Stimulated activated CD8-positive, alpha-beta memory T cell treated with anti-CD3 and anti-CD28 coated beads, Interleukin-4, amount 100 ng/mL, for 4 hours (primary cell): ENCODE results near the gene ERBB3.
"Not testable (repeated sequence)": the region's sequence is repeated elsewhere in the genome, so short reads cannot be mapped to it uniquely, and the experiment has no call there.

Source experiments
- DNase-seq, 2 donors: peaks; one replicate each; pipeline ENCODE4 v3.0.0-alpha.2; 2020; ENCODE audit warnings: low read depth in 2 of 2, low spot score in 1 of 2

ERBB3 gene

DNA sequence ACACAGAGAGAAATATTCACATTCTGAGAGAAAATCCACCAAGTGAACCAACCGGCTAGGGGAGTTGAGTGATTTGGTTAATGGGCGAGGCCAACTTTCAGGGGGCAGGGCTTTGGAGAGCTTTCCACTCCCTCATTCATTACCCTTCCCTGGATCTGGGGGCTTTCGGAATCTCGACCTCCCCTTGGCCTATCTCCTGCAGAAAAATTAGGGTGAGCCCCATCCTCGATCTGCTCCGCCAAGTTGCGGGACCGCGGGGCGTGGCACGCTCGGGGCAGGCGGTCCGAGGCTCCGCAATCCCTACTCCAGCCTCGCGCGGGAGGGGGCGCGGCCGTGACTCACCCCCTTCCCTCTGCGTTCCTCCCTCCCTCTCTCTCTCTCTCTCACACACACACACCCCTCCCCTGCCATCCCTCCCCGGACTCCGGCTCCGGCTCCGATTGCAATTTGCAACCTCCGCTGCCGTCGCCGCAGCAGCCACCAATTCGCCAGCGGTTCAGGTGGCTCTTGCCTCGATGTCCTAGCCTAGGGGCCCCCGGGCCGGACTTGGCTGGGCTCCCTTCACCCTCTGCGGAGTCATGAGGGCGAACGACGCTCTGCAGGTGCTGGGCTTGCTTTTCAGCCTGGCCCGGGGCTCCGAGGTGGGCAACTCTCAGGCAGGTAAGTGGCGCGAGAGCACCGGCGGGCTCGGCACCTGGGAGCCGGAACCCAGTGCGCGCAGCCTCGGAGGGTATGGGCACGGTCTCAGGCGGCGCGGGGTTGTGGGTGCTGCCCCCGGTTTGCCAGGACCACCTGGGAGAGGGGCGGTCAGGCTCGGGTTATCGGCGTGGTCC is at the start of gene ERBB3:
ERBB3 (plus strand) TSS at position 443 of the 833 bp plus-strand sequence; CDS start at position 579, 136 bp downstream.
- DNase-seq, result peak; percentile 8 to 51

- no peak for DNase-seq
Observed at GRCh38 chr12:56031987-56032386, 48.0 kb upstream of the ERBB3 start.

GRCh38 chr12:56034586-56035332 is 45.2 kb upstream of the ERBB3 start:
- DNase-seq, result no peak

DNA sequence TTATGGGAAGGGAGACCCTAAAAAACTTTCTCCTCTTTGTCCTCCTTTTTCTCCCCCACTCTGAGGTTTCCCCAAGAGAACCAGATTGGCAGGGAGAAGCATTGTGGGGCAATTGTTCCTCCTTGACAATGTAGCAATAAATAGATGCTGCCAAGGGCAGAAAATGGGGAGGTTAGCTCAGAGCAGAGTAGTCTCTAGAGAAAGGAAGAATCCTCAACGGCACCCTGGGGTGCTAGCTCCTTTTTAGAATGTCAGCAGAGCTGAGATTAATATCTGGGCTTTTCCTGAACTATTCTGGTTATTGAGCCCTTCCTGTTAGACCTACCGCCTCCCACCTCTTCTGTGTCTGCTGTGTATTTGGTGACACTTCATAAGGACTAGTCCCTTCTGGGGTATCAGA is 42.8 kb upstream of the ERBB3 start:
- DNase-seq, result no peak

GRCh38 chr12:56038022-56038655 is 41.8 kb upstream of the ERBB3 start:
- no peak for DNase-seq

- no peak for DNase-seq
Observed at GRCh38 chr12:56040151-56040550, 39.8 kb upstream of the ERBB3 start.

DNA sequence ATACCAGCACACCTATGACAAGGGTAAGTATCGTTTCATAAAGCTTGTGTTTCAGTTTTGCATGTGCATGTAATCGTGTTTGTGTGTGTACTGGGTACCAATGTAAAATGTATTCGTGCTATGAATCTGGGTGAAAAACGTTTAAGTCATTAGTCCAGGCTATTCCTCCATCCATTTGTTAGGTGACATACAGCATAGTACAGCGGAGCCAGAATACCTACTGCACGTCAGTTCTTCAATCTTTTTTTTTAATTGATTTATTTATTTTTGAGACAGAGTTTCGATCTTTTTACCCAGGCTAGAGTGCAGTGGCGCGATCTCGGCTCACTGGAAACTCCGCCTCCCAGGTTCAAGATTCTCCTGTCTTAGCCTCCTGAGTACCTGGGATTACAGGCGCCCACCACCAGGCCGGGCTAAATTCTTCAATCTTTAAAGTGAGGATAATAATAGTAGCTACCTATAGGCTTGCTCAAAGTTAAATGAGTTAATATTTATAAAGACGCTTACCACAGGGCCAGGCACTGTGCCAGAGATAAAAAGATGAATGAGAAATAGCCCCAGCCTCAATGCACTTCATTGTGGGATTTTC is 38.9 kb upstream of the ERBB3 start:
- no peak for DNase-seq

DNA sequence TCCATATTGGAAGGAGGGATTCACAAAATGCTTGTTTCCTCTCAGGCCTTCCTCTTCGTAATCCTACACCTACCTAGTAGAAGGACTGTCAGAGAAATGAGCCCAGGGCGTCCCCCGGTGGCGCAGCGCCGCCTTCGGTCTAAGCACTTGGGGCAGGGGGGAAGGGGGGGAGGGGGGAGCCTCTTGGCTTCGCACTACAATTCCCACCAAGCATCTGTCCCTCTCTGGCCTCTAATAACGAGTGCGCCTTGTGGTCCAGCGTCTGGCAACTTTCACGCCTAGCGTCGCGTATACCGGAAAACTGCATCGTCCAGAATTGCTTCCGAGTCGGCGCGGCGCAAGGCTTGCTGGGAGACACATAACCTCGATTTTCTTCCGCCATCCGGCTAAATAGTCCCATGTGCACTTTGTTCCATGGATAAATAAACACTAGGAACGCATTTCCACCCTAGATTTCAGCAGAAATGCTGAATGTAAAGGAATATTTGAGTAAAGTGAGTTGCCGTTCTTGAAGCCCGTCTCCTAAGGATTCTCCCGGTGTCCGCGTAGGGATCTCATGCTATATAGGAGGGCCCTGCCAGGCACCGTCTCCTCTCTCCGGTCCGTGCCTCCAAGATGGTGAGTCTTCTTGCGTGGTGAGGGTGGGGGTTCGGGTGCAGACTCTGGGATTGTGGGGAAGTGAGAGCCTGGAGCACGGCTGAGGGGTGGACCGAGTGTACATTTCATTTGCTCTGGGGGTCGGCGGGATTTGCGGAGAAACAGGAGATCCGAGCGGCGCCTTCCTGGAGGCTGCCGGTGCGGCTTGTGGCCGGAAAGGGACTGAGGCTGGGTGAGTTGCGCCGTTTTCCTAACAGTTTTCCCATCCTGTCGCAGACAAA is 38.2 kb upstream of the ERBB3 start, which contains the start of gene RPS26:
RPS26 (plus strand) TSS at position 367 of the 878 bp plus-strand sequence; CDS start at position 616, 249 bp downstream.
- peak; percentile 80 to 84 for DNase-seq

GRCh38 chr12:56042430-56042813 is 37.5 kb upstream of the ERBB3 start:
- DNase-seq, result not testable (repeated sequence)

- DNase-seq, result no peak
Observed at GRCh38 chr12:56042843-56043242, 37.1 kb upstream of the ERBB3 start.

DNA sequence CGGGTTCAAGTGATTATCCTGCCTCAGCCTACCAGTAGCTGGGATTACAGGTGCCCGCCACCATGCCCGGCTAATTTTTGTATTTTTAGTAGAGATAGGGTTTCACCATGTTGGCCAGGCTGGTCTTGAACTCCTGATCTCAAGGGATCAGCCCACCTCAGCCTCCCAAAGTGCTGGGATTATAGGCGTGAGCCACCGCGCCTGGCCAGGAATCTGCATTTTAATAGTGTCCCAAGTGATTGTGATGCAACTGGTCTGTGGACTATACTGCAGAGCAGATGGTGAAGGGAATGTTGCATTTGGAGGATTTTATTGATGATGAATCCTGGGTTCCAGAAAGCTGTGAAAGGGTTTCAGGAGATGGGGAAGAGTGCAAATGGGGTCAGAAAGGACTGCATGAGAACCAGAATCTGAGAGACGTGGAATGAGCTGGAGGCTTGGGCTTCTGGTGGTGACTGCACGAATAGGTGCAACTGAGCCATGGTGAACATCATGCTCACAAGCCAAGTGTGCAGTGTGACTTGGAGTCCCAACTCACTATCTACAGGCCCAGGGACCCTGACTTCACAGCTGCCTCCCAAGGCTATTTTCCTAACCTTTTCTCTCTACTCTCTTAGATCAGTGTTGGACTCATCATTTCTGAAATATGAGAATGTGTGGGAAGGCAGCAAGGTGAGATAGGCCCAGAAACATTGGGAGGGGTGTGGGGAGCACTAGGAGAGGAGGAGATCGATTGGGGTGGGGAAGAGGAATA is 33.8 kb upstream of the ERBB3 start:
- no peak for DNase-seq

GRCh38 chr12:56053407-56053893 is 26.5 kb upstream of the ERBB3 start:
- no peak for DNase-seq

GRCh38 chr12:56059964-56060363 is 20.0 kb upstream of the ERBB3 start:
- DNase-seq, result not testable (repeated sequence)

DNA sequence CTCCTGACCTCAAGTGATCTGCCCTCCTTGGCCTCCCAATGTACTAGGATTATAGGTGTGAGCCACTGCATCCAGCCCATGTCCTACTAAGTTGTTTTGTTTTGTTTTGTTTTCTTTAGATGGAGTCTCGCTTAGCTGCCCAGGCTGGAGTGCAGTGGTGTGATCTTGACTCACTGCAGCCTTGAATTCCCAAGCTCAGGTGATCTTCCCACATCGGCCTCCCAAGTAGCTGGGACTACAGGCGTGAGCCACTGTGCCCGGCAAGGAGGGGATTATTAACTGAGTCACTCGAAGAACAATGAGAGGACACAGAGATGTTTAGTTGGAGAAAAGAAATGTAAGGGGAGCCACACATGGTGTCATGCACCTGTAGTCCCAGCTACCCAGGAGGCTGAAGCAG is 18.0 kb upstream of the ERBB3 start:
- no peak for DNase-seq

DNA sequence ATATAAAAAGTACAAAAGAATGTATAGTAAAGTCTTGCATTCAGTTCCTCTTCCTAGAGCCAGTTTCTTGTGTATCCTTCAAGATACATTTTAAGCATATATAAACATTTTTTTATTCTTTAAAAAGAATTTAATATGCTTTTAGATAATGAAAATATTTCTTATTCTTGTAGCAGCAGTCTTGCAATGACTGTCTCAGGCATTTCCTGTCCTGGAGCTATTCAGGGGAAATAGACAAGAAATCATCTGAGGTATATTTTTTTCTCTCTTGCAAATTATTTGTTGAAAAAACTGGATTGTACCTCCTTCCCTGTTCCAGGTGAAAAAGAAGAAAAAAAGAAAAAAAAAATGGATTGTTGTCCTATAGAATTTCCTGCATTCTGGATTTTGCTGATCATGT is 17.0 kb upstream of the ERBB3 start:
- no peak for DNase-seq

DNA sequence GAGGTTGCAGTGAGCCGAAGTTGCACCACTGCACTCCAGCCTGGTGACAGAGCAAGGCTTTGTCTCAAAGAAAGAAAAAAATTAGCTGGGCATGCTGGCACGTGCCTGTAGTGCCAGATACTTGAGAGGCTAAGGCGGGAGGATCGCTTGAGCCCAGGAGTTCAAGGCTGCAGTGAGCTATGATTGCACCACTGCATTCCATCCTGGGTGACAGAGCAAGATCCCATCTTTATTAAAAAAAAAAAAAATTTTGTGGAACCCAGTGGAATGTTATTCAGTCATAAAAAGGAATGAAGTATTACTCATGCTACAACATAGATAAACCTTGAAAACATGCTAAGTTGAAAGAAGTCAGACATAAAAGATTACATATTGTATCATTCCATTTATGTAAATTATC is 8.3 kb upstream of the ERBB3 start:
- DNase-seq, result no peak

DNA sequence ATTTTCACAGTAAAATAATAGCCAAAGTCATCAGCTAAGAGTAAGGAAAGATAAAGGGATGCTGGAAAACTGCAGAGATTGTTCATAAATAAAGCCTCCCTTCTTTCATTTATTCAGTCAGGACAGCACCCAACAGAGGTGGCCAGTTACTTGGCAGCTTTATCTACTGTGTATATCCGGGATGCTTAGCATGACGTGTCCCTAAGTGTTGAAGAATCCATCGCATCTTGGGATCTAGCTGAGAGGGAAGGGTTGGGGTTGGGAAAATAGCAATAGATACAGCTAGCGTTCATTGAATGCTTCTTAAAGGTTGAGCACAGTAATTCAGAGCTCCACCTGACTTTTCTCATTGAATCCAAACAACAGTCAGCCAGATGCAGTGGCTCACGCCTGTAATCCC is 5.6 kb upstream of the ERBB3 start:
- no peak for DNase-seq

- DNase-seq, result not testable (repeated sequence)
Observed at GRCh38 chr12:56077966-56078365, 2.0 kb upstream of the ERBB3 start.

- no peak for DNase-seq
Observed at GRCh38 chr12:56078427-56078826, 1.5 kb upstream of the ERBB3 start.
